ES-I3 (cell line): ENCODE measurements around the gene LCK.
"Not testable (repeated sequence)": the region's sequence is repeated elsewhere in the genome, so short reads cannot be mapped to it uniquely, and the experiment has no call there.

Experiments used
- H3K36me3 ChIP-seq: 2 replicates; pipeline ENCODE4 v1.6.1; 2013; ENCODE audit warnings: mild to moderate bottlenecking, low read length, control low read depth, moderate library complexity; ENCODE audit not compliant: insufficient read depth
- H3K4me1 ChIP-seq: 2 replicates; pipeline ENCODE4 v1.6.1; 2013; ENCODE audit warnings: mild to moderate bottlenecking, control low read depth, low read length; ENCODE audit not compliant: insufficient read depth
- H3K9ac ChIP-seq: 2 replicates; pipeline ENCODE4 v1.6.1; 2013; ENCODE audit warnings: low read depth, mild to moderate bottlenecking, low read length, moderate library complexity
- H3K9me3 ChIP-seq: 2 replicates; pipeline ENCODE4 v1.6.1; 2013; ENCODE audit warnings: mild to moderate bottlenecking, low read length, moderate library complexity; ENCODE audit not compliant: control insufficient read depth, insufficient read depth

The LCK gene

GRCh38 chr1:32275424-32275823, 24.4 kb downstream of the LCK start:
- Histone ChIP-seq H3K9me3 (no peaks in the 10 kb centered on the region), H3K36me3 (no peaks in the 10 kb centered on the region), H3K9ac (peak overlapping the region; percentile 56), H3K4me1 (peaks cover 25% of the 10 kb centered on the region)

GRCh38 chr1:32276032-32276782, 25.1 kb downstream of the LCK start:
- peaks cover 25% of the 10 kb centered on the region for H3K4me1 ChIP-seq
- no peak overlapping the region for H3K9ac ChIP-seq
- H3K9me3 ChIP-seq = no peaks in the 10 kb centered on the region
- H3K36me3 ChIP-seq = no peaks in the 10 kb centered on the region

DNA sequence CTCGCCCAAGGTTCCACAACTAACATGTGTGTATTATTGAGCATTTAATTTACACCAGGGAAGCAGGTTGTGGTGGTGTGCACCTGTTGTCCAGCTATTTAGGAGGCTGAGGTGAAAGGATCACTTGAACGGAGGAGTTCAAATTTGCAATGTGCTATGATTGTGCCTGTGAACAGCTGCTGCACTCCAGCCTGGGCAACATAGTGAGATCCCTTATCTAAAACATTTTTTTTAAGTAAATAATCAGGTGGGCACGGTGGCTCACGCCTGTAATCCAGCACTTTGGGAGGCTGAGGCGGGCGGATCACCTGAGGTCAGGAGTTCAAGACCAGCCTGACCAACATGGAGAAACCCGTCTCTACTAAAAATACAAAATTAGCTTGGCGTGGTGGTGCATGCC, 33.7 kb downstream of the LCK start:
- H3K9ac ChIP-seq, H3K9me3 ChIP-seq, H3K36me3 ChIP-seq: not testable (repeated sequence)

DNA sequence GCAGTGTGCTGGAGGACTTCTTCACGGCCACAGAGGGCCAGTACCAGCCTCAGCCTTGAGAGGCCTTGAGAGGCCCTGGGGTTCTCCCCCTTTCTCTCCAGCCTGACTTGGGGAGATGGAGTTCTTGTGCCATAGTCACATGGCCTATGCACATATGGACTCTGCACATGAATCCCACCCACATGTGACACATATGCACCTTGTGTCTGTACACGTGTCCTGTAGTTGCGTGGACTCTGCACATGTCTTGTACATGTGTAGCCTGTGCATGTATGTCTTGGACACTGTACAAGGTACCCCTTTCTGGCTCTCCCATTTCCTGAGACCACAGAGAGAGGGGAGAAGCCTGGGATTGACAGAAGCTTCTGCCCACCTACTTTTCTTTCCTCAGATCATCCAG, 34.6 kb downstream of the LCK start:
- Histone ChIP-seq H3K4me1 (peaks cover 3% of the 10 kb centered on the region; the same call in 1 of the 2 replicates), H3K9me3 (no peaks in the 10 kb centered on the region)

More for the DNA sequence above, 33.7 kb downstream of the LCK start:
- not testable (repeated sequence) for H3K4me1 ChIP-seq

GRCh38 chr1:32286763-32287162, 35.7 kb downstream of the LCK start:
- Histone ChIP-seq H3K9ac (no peak overlapping the region), H3K4me1 (peaks cover 8% of the 10 kb centered on the region; the same call in 1 of the 2 replicates), H3K36me3 (peaks cover 3% of the 10 kb centered on the region), H3K9me3 (no peaks in the 10 kb centered on the region)

More for the DNA sequence above, 34.6 kb downstream of the LCK start:
- Histone ChIP-seq H3K9ac (no peak overlapping the region), H3K36me3 (peaks cover 3% of the 10 kb centered on the region)

DNA sequence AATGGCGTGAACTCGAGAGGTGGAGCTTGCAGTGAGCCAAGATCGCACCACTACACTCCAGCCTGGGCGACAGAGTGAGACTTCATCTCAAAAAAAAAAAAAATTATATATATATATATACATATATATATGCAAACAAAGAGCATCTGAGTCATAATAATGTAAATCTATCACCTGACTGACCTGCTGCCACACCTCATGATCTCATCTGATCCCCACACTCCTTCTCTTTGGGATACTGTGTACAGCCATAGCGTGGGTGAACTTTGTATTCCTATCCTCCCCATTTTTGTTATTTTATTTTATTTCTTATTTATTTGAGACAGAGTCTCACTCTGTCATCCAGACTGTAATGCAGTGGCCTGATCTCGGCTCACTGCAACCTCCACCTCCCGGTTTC, 38.2 kb downstream of the LCK start:
- peaks cover 3% of the 10 kb centered on the region for H3K36me3 ChIP-seq
- no peaks in the 10 kb centered on the region for H3K9me3 ChIP-seq
- H3K4me1 ChIP-seq = peaks cover 10% of the 10 kb centered on the region; the same call in 1 of the 2 replicates
- no peak overlapping the region for H3K9ac ChIP-seq

DNA sequence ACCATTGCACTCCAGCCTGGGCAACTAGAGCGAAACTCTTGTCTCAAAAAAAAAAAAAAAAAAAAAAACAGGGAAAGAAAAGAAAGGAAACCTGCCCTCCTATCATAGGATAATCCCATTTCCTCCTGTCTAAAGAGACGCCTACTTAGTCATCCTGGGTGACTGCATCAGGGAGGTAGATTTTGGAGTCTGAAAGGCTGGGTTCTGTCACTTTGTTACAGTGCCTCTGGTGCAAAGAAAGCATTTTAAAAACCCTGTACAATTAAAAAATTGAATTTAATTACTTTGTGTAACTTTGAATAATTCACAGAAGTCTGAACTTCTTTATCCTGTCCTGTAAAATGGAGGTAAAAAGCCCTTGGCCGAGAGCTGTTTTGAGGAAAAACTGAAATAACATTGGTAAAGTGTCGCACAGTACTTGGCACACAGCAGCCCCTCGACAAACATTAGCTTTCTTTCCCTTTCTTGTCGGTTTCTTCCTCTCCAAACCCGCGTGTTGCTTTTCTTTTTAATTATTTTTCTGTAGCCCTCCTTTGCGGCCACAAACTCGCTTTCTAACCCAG, 40.2 kb downstream of the LCK start:
- Histone ChIP-seq H3K9me3 (no peaks in the 10 kb centered on the region), H3K9ac (peak overlapping the region; percentile 85; the same call in 1 of the 2 replicates), H3K36me3 (no peaks in the 10 kb centered on the region; the same call in 1 of the 2 replicates), H3K4me1 (peaks cover 10% of the 10 kb centered on the region; the same call in 1 of the 2 replicates)

GRCh38 chr1:32291708-32292538, 40.9 kb downstream of the LCK start, which contains the start of gene HDAC1:
TSS of gene HDAC1 (plus strand) at chr1:32292083. CDS start at chr1:32292170, 87 bp downstream.
- peak within 1 kb of the TSS; percentile 85 for H3K9ac ChIP-seq
- H3K4me1 ChIP-seq = peaks cover 7% of the 10 kb centered on the region; the same call in 1 of the 2 replicates
- no peaks in the 10 kb centered on the region for H3K9me3 ChIP-seq
- no peaks in the 10 kb centered on the region; the same call in 1 of the 2 replicates for H3K36me3 ChIP-seq

DNA sequence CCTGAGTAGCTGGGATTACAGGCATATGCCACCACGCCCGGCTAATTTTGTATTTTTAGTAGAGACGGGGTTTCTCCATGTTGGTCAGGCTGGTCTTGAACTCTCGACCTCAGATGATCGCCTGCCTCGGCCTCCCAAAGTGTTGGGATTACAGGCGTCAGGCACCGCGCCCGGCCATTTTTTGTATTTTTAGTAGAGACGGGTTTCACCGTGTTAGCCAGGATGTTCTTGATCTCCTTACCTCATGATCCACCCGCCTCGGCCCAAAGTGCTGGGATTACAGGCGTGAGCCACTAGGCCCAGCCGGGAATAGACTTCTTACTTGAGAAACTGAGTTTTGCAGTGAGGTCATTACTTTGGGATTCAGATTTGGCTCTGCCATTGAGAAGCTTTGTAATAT, 47.1 kb downstream of the LCK start:
- H3K36me3 ChIP-seq, H3K4me1 ChIP-seq, H3K9ac ChIP-seq, H3K9me3 ChIP-seq: not testable (repeated sequence)

DNA sequence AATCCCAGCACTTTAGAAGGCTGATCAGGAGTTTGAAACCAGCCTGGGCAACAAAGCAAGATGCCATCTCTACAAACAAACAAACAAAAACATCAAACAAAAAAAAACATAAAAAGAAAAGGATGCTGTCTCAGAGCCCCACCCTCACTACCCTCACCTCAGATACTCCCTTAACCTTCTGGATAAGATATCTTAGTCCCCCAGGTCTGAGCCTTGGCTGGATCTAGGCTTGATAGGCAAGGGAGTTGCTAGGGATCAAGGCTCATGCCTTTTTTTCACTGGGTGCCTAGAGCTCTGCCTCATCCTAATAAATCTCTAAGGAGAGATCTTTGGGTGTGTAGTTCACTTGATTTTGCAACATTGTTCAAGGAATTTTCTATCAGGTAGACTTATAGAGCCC, 48.3 kb downstream of the LCK start:
- no peaks in the 10 kb centered on the region for H3K9me3 ChIP-seq
- peaks cover 9% of the 10 kb centered on the region for H3K36me3 ChIP-seq
- H3K4me1 ChIP-seq = no peaks in the 10 kb centered on the region; the same call in 1 of the 2 replicates
- H3K9ac ChIP-seq = no peak overlapping the region

GRCh38 chr1:32303358-32303757, 52.3 kb downstream of the LCK start:
- H3K36me3 ChIP-seq = peaks cover 15% of the 10 kb centered on the region
- no peaks in the 10 kb centered on the region for H3K4me1 ChIP-seq
- no peaks in the 10 kb centered on the region for H3K9me3 ChIP-seq
- H3K9ac ChIP-seq = no peak overlapping the region

GRCh38 chr1:32303997-32304622, 53.0 kb downstream of the LCK start:
- Histone ChIP-seq H3K9ac (no peak overlapping the region), H3K9me3 (no peaks in the 10 kb centered on the region), H3K36me3 (peaks cover 15% of the 10 kb centered on the region), H3K4me1 (no peaks in the 10 kb centered on the region)

DNA sequence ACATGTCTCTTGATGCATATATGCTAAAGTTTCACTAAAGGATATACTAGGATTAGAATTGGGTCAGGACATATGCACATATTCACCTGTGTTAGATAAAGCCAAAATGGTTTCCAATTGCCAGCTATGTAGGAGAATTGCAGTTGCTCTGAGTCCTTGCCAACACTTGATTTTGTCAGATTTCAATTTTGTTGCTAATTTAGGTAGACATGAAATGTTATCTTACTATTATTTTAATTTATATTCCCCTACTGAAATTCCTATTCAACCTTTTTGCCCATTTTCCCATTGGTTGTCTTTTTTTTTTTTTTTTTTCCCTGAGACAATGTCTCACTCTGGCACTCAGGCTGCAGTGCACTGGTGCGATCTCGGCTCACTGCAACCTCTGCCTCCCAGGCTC, 54.2 kb downstream of the LCK start:
- H3K9ac ChIP-seq = no peak overlapping the region
- H3K4me1 ChIP-seq = no peaks in the 10 kb centered on the region
- no peaks in the 10 kb centered on the region for H3K9me3 ChIP-seq
- H3K36me3 ChIP-seq = peaks cover 15% of the 10 kb centered on the region

GRCh38 chr1:32307324-32307723, 56.3 kb downstream of the LCK start:
- Histone ChIP-seq H3K9ac (no peak overlapping the region), H3K36me3 (peaks cover 15% of the 10 kb centered on the region), H3K9me3 (no peaks in the 10 kb centered on the region), H3K4me1 (no peaks in the 10 kb centered on the region)
